ENCODE measurements around the gene MAN2A2. TPM values are rescaled to one million over a fixed set of nuclear protein-coding genes. Genes with fewer than 3 reads are reported as not detected.

MAN2A2 gene
- total RNA-seq, 1 donor from 2014 or later = 33.3 TPM

- no peaks in the 10 kb centered on the region for H3K27me3 ChIP-seq (ENCODE audit: control insufficient read depth, insufficient read depth, low read length)
Observed at GRCh38 chr15:90860450-90860849, 42.7 kb upstream of the MAN2A2 start.

GRCh38 chr15:90860942-90861675 lies 42.0 kb upstream of the MAN2A2 start:
- no peaks in the 10 kb centered on the region for H3K36me3 ChIP-seq (ENCODE audit: control insufficient read depth, insufficient read depth, low read length)
- H3K27me3 ChIP-seq (ENCODE audit: control insufficient read depth, insufficient read depth, low read length) = no peaks in the 10 kb centered on the region
- TF ChIP-seq CTCF (IDR thresholded peaks at IDR 0.05; ENCODE audit: insufficient read depth, low read length, poor library complexity, severe bottlenecking) = no peak
- no peak for DNase-seq (ENCODE audit: low read depth)
- no peak overlapping the region for H3K4me3 ChIP-seq (ENCODE audit: low read depth, low read length)

More at GRCh38 chr15:90860450-90860849, 42.7 kb upstream of the MAN2A2 start:
- DNase-seq (ENCODE audit: low read depth) = no peak
- Histone ChIP-seq H3K4me3 (ENCODE audit: low read depth, low read length) (no peak overlapping the region), H3K36me3 (ENCODE audit: control insufficient read depth, insufficient read depth, low read length) (no peaks in the 10 kb centered on the region)
- TF ChIP-seq CTCF (IDR thresholded peaks at IDR 0.05; ENCODE audit: insufficient read depth, low read length, poor library complexity, severe bottlenecking) = no peak

- H3K27me3 ChIP-seq (ENCODE audit: control insufficient read depth, insufficient read depth, low read length) = no peaks in the 10 kb centered on the region
- H3K4me3 ChIP-seq (ENCODE audit: low read depth, low read length) = no peak overlapping the region
- no peaks in the 10 kb centered on the region for H3K36me3 ChIP-seq (ENCODE audit: control insufficient read depth, insufficient read depth, low read length)
- no peak for DNase-seq (ENCODE audit: low read depth)
- TF ChIP-seq CTCF (IDR thresholded peaks at IDR 0.05; ENCODE audit: insufficient read depth, low read length, poor library complexity, severe bottlenecking) = no peak
Observed at GRCh38 chr15:90862487-90862886, 40.6 kb upstream of the MAN2A2 start.

- no peaks in the 10 kb centered on the region for H3K27me3 ChIP-seq (ENCODE audit: control insufficient read depth, insufficient read depth, low read length)
- no peak for DNase-seq (ENCODE audit: low read depth)
- TF ChIP-seq CTCF (IDR thresholded peaks at IDR 0.05; ENCODE audit: insufficient read depth, low read length, poor library complexity, severe bottlenecking) = no peak
- no peak overlapping the region for H3K4me3 ChIP-seq (ENCODE audit: low read depth, low read length)
- H3K36me3 ChIP-seq (ENCODE audit: control insufficient read depth, insufficient read depth, low read length) = no peaks in the 10 kb centered on the region
Observed at GRCh38 chr15:90862964-90863778, 39.9 kb upstream of the MAN2A2 start.

GRCh38 chr15:90863987-90864386 lies 39.1 kb upstream of the MAN2A2 start:
- TF ChIP-seq CTCF (IDR thresholded peaks at IDR 0.05; ENCODE audit: insufficient read depth, low read length, poor library complexity, severe bottlenecking) = no peak
- Histone ChIP-seq H3K27me3 (ENCODE audit: control insufficient read depth, insufficient read depth, low read length) (no peaks in the 10 kb centered on the region), H3K36me3 (ENCODE audit: control insufficient read depth, insufficient read depth, low read length) (no peaks in the 10 kb centered on the region), H3K4me3 (ENCODE audit: low read depth, low read length) (no peak overlapping the region)
- DNase-seq (ENCODE audit: low read depth) = no peak

Measured in kidney epithelial cell (primary cell).